Esophagus muscularis mucosa (tissue), 4 donors: ENCODE measurements around the gene CFAP68.

Source experiments
- EP300 ChIP-seq: sonication (generic); formaldehyde crosslinking; IDR thresholded peaks from one replicate; pipeline ENCODE4 v1.6.1; 2017; ENCODE audit warnings: antibody characterized with exemption
- POLR2AphosphoS5 ChIP-seq, 2 donors: sonication (generic); formaldehyde crosslinking; IDR thresholded peaks; one replicate each; pipeline ENCODE4 v1.6.1; 2017; ENCODE audit warnings: antibody characterized with exemption in 2 of 2
- TF ChIP-seq, protein P1 (sequence below), 3 experiments: fragments of 200-600 bp in 2 of 3; fragments of 450-650 bp in 1 of 3; sonication (generic) in 2 of 3; IDR thresholded peaks; one replicate each; pipeline ENCODE4 v1.5.1; 2017 to 2019; ENCODE audit warnings: antibody characterized with exemption in 3 of 3, mild to moderate bottlenecking in 2 of 3, moderate library complexity in 1 of 3

DNA sequence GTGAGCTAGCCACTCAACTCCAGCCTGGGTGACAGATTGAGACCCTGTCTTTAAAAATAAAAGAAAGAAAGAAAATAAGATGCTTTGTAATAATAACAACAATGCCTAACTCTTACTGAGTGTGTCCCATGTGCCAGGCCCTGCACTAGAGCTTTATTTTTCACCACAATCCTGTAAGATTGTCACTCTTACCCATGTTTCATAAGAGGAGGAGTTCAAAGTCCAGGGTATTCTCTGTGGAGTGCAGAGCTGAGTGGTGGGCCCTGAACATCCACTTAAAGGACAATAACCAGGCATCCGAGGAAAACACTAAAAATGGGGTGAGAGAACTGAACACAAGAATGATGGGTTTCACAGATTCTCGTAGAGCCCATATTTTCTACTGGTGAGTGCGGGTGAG, 38.4 kb downstream of the CFAP68 start:
- TF ChIP-seq POLR2AphosphoS5 (IDR thresholded peaks at IDR 0.05) (no peak), EP300 (no peak)
- TF ChIP-seq, protein P1, sequence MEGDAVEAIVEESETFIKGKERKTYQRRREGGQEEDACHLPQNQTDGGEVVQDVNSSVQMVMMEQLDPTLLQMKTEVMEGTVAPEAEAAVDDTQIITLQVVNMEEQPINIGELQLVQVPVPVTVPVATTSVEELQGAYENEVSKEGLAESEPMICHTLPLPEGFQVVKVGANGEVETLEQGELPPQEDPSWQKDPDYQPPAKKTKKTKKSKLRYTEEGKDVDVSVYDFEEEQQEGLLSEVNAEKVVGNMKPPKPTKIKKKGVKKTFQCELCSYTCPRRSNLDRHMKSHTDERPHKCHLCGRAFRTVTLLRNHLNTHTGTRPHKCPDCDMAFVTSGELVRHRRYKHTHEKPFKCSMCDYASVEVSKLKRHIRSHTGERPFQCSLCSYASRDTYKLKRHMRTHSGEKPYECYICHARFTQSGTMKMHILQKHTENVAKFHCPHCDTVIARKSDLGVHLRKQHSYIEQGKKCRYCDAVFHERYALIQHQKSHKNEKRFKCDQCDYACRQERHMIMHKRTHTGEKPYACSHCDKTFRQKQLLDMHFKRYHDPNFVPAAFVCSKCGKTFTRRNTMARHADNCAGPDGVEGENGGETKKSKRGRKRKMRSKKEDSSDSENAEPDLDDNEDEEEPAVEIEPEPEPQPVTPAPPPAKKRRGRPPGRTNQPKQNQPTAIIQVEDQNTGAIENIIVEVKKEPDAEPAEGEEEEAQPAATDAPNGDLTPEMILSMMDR (IDR thresholded peaks at IDR 0.05), result no peak
